RWPE1 (cell line): ENCODE measurements around the gene CASK.

ENCODE experiments used
- CTCF ChIA-PET: fragments of 350-600 bp; sonication (Branson Sonifier 250); formaldehyde crosslinking; extraction: SDS; loops from one replicate; lab custom pipeline; 2021; lab: Yijun Ruan, JAX
- POLR2A ChIA-PET: fragments of 400-600 bp; formaldehyde crosslinking; extraction: SDS; loops from one replicate; lab custom pipeline; 2020; ENCODE audit warnings: antibody characterized with exemption; ENCODE audit not compliant: low non-redundant PET; lab: Yijun Ruan, JAX
- DNase-seq: peaks from one replicate; pipeline ENCODE4 v3.0.0; 2012; ENCODE audit warnings: low spot score
- H3K27ac ChIP-seq: fragments of 450-650 bp; 2 replicates; pipeline ENCODE4 v1.5.1; 2017
- TF ChIP-seq, protein P1 (sequence below): fragments of 450-650 bp; conservative IDR thresholded peaks from 2 replicates; pipeline ENCODE4 v1.5.1; 2017; ENCODE audit warnings: low read depth, mild to moderate bottlenecking

Gene CASK

DNA sequence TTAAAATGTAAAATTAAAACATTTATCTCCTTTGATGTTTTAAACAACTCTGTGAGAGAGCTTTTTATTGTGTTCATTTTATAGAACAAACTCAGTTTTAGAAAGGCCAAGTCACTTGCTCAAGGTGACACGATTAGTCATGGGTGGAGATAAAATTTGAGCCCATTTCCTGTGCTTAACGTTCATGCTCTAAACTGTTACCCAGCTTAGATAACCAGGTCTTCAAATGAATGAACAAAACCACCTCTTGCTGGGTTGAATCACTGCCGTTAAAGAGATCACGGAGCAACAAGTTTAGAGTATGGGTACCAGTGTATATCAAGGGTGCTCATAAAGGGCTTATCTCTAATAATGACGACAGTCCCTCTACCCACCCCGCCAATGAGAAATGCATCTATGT lies 10.2 kb upstream of the CASK start:
- ChIA-PET CTCF (interaction anchor here (0.5 kb wide), 1 partner anchor 45 kb away, joined by 3 read pairs; no protein-coding TSS in a partner anchor), POLR2A (no interaction called here)
- no peak for DNase-seq

DNA sequence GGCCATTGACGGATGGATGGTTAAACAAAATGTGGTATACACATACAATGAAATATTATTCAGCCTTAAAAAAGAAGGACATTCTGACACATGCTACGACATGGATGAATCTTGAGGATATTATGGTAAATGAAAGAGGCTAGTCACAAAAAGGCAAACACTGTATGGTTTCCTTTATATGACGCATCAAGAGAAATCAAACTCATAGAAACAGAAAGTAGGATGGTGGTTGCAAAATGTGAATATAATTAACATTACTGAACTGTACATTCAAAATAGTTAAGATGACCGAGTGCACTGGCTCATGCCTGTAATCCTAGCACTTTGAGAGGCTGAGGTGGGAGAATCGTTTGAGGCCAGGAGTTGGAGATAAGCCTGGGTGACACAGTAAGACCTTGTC lies 9.5 kb upstream of the CASK start:
- H3K27ac ChIP-seq, result no peak overlapping the region
- DNase-seq, result no peak
- TF ChIP-seq, protein P1, sequence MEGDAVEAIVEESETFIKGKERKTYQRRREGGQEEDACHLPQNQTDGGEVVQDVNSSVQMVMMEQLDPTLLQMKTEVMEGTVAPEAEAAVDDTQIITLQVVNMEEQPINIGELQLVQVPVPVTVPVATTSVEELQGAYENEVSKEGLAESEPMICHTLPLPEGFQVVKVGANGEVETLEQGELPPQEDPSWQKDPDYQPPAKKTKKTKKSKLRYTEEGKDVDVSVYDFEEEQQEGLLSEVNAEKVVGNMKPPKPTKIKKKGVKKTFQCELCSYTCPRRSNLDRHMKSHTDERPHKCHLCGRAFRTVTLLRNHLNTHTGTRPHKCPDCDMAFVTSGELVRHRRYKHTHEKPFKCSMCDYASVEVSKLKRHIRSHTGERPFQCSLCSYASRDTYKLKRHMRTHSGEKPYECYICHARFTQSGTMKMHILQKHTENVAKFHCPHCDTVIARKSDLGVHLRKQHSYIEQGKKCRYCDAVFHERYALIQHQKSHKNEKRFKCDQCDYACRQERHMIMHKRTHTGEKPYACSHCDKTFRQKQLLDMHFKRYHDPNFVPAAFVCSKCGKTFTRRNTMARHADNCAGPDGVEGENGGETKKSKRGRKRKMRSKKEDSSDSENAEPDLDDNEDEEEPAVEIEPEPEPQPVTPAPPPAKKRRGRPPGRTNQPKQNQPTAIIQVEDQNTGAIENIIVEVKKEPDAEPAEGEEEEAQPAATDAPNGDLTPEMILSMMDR, result no peak
- POLR2A ChIA-PET, result no interaction called here
- CTCF ChIA-PET, result no interaction called here

More for the DNA sequence above, 10.2 kb upstream of the CASK start:
- H3K27ac ChIP-seq, result no peak overlapping the region
- TF ChIP-seq, protein P1, result no peak

DNA sequence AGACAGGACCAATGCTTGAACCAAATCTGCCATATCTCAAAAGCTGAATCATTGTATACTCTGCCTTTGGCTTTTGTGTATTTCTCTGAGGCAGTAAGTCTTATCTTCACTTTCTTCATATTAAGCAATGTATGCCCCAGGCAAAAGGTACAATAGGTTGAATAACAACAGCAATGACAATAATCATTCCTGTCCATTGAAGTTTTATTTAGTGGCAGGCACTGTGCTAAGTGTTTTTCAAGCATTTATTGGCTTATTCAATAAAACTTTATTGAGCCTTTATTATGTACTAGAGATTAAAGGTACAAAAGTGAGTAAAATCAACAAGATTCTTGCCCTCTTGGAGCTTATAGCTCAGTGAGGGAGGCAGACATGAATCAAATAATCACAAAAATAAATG lies 8.2 kb upstream of the CASK start:
- H3K27ac ChIP-seq, result no peak overlapping the region
- TF ChIP-seq, protein P1, result no peak
- no peak for DNase-seq
- CTCF ChIA-PET, result no interaction called here
- POLR2A ChIA-PET, result no interaction called here

DNA sequence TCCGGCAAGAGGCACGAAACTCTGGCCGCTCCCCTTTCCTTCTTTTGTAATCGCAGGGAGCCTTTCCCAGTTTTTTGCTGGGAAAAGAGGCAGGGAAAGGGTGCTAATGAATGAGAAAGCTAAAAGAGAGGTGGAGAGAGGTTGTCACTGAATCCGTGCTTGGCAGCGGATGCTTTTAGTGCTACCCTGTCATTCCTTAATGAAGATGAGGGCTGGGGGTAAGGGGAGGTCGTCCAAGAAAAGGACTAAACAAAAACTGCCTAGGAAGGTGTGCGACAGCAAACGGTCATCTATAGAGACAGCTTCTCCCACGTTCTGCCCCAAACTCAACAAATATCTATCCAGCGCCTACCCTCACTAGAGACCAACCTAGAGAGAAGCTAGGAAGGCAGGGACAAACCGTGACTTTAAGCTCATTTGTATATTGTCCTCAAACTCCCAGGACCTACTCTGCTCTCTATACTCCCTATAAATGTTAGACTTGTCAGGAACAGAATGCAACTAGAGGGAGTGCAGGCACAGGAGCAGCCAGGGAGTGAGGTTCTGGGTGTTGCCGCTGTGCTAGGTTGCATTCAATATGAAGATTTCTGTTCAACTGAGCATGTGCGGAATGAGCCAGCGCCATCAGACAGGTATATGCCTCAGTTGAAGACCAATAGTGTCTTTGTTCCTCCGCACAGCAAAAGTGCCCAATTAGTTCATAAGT lies 777 bp upstream of the CASK start:
- ChIA-PET POLR2A (no interaction called here), CTCF (interaction anchor here (0.9 kb wide), 1 partner anchor 161 kb away, joined by 4 read pairs; no protein-coding TSS in a partner anchor)
- TF ChIP-seq, protein P1, result no peak
- peak overlapping the region; percentile 82 for H3K27ac ChIP-seq
- DNase-seq, result no peak

DNA sequence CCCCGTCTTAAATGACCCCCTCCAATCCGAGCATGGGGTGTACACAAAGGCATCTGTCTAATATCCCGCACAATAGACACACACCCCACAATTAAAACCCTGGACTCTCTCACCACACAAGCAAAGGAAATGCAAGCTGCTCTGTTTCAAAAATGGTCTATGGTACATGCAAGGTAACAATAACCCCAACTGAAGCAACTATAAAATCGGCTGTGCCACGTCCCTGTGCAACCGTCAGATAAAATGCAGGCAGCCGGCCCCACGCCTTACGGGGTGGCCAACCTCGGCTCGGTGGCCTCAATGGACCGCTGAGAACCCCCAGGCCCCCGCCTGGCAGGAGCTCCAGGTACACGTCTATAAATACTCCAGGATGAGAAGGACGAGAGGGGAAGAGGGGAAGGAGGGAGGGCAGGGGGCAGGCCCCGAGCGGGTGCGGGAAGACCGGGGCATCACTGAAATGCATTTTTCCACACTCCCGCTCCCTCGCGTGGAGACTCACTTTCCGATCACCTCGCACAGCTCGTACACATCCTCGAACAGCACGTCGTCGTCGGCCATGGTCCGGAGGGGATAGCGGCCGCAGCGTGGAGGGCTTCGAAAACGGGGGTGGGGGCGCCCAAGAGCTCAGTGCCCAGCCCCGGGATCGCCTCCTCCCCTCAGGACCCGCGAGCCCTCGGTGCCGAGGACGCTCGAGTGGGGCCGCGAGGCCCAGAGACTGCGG lies 763 bp downstream of the CASK start:
- CTCF ChIA-PET, result no interaction called here
- no peak for DNase-seq
- peak overlapping the region; percentile 82 for H3K27ac ChIP-seq
- POLR2A ChIA-PET, result no interaction called here
- TF ChIP-seq, protein P1, result no peak

DNA sequence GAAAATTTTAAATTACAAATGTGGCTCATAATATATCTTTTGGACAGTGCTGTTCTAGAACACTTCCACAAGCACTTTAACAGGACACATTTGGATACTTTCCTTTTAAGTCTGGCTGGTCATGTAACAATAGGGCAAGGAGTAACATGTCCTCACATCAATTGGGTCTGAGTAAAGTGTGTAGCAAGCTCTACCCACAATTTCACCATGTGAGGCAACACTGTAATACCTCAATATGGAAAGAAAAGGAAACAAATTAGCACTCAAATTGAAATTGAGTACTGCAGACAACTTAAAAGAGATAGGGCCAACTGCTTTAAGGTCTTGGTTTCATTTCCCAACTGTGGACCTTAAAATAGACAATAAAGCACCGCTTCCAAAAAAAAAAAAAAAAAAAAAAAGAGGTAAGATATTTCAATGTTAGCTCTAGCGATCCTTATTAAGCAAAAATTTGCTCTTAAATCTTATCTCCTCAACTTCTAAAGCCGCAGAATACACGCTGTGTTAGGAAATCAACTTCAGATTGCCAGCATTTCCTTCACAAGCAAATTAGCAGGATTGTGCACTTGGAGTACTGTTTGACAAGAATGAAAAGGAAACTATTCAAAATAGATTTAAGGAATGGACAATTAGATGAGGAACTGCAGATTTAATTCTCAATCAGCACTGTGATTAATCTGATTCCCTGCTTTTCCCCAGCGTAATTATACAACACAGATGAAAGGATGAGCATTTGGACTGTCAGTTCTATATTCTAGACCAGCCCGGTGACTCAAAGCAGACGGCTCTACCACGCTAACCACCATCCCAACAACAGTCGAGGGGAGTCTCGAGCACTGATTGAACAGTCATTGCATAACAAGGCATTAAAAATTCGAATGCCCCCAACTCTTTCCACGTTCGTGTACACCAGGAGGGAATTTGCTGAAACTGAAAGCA lies 1.6 kb downstream of the CASK start:
- TF ChIP-seq, protein P1, result no peak
- peak overlapping the region; percentile 82 for H3K27ac ChIP-seq
- POLR2A ChIA-PET, result no interaction called here
- peak; percentile 19 for DNase-seq
- CTCF ChIA-PET, result no interaction called here
